DND-41 (cell line): ENCODE measurements around the gene MAP3K2.

Experiments used
- ATAC-seq: fragments of 200-7000 bp; cut with Tn5 transposase; 3 replicates; pipeline ENCODE4 v1.9.1; 2021; ENCODE audit warnings: low read depth; ENCODE audit not compliant: insufficient read depth
- DNase-seq: peaks from one replicate; pipeline ENCODE4 v3.0.0-alpha.2; 2020
- H2AFZ ChIP-seq: 2 replicates; pipeline ENCODE4 v1.6.0; 2012; ENCODE audit warnings: low read depth, low read length
- H3K27ac ChIP-seq: 2 replicates; pipeline ENCODE4 v1.5.1; 2012; ENCODE audit warnings: low read length, inconsistent platforms
- H3K27me3 ChIP-seq: fragments of 200-600 bp; sonication (generic); 2 replicates; pipeline ENCODE4 v1.6.0; 2012; ENCODE audit warnings: low read length, mild to moderate bottlenecking, inconsistent platforms; ENCODE audit not compliant: insufficient read depth, poor library complexity
- H3K36me3 ChIP-seq: 2 replicates; pipeline ENCODE4 v1.5.1; 2012; ENCODE audit warnings: low read length, inconsistent platforms; ENCODE audit not compliant: insufficient read depth
- H3K4me1 ChIP-seq: 2 replicates; pipeline ENCODE4 v1.5.1; 2012; ENCODE audit warnings: mild to moderate bottlenecking, low read length; ENCODE audit not compliant: insufficient read depth
- H3K4me2 ChIP-seq: 2 replicates; pipeline ENCODE4 v1.6.0; 2012; ENCODE audit warnings: mild to moderate bottlenecking, moderate library complexity, low read length, inconsistent platforms; ENCODE audit not compliant: insufficient read depth
- H3K4me3 ChIP-seq, 2 experiments: fragments of 200-600 bp in 1 of 2; shearing (Covaris generic) in 1 of 2; 2 replicates each; pipeline ENCODE4 v1.5.1; 2012 to 2016; ENCODE audit warnings: inconsistent platforms in 2 of 2, low read length in 2 of 2, mild to moderate bottlenecking in 2 of 2, low read depth in 1 of 2, moderate library complexity in 1 of 2
- H3K79me2 ChIP-seq: 2 replicates; pipeline ENCODE4 v1.6.0; 2012; ENCODE audit warnings: low read length, inconsistent platforms; ENCODE audit not compliant: insufficient read depth
- H3K9ac ChIP-seq: 2 replicates; pipeline ENCODE4 v1.6.0; 2012; ENCODE audit warnings: low read depth, mild to moderate bottlenecking, inconsistent platforms, low read length, moderate library complexity
- H3K9me3 ChIP-seq: 2 replicates; pipeline ENCODE4 v1.5.1; 2012; ENCODE audit warnings: low read length, moderate library complexity, mild to moderate bottlenecking, inconsistent platforms; ENCODE audit not compliant: insufficient read depth, severe bottlenecking
- H4K20me1 ChIP-seq: 2 replicates; pipeline ENCODE4 v1.6.0; 2012; ENCODE audit warnings: low read length; ENCODE audit not compliant: insufficient read depth
- CTCF ChIP-seq: IDR thresholded peaks from 2 replicates; pipeline ENCODE4 v1.5.1; 2012; ENCODE audit warnings: borderline replicate concordance, low read length, moderate library complexity, mild to moderate bottlenecking; ENCODE audit not compliant: poor library complexity, severe bottlenecking; ENCODE audit errors: extremely low read depth
- EZH2 ChIP-seq: IDR thresholded peaks from 3 replicates; pipeline ENCODE4 v1.6.1; 2012; ENCODE audit warnings: borderline replicate concordance, low read depth, mild to moderate bottlenecking, moderate library complexity, low read length, inconsistent platforms; ENCODE audit not compliant: severe bottlenecking

Gene MAP3K2

DNA sequence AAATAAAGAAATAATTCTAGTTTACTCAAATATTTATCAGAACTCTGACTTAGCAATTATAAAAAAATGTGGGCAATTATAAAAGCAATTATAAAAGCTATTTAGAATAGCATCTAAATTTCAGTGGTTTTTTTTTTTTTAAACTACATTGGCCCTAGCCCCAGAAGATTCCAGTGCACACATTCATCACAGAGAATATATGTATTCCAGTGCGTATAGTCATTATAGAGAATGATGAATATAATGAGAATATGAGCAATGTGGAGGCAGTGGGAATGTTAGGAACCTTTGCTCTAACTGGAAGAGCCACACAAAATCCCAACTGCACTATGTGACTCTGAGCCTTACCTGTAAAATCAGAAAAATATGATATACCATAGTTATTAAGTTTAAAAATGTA lies 10.5 kb downstream of the MAP3K2 start:
- Histone ChIP-seq H3K9ac (no peak overlapping the region), H2AFZ (no peak overlapping the region), H3K36me3 (peaks cover 12% of the 10 kb centered on the region; the same call in 1 of the 2 replicates), H3K79me2 (peaks cover 99% of the 10 kb centered on the region), H3K4me3 (no peak overlapping the region), H3K9me3 (peaks cover 34% of the 10 kb centered on the region), H3K27ac (no peak overlapping the region), H4K20me1 (peaks cover 3% of the 10 kb centered on the region; the same call in 1 of the 2 replicates), H3K4me1 (no peaks in the 10 kb centered on the region), H3K4me2 (no peak overlapping the region), H3K27me3 (no peaks in the 10 kb centered on the region)
- ATAC-seq (no peak), DNase-seq (no peak)
- TF ChIP-seq EZH2: no peak
- no peak for TF ChIP-seq CTCF

GRCh38 chr2:127376257-127376656 lies 11.5 kb downstream of the MAP3K2 start:
- 0 out of 2 replicates have a peak, but pooled peaks cover 2% of the 10 kb centered on the region for H4K20me1 ChIP-seq
- peaks cover 12% of the 10 kb centered on the region; the same call in 1 of the 2 replicates for H3K36me3 ChIP-seq

GRCh38 chr2:127373362-127374083 lies 14.3 kb downstream of the MAP3K2 start:
- H2AFZ ChIP-seq: no peak overlapping the region
- DNase-seq: no peak
- H3K79me2 ChIP-seq: peaks cover 99% of the 10 kb centered on the region
- H3K4me3 ChIP-seq: no peak overlapping the region
- TF ChIP-seq EZH2 (no peak), CTCF (no peak)
- H3K9me3 ChIP-seq: peaks cover 50% of the 10 kb centered on the region
- no peak overlapping the region for H3K4me2 ChIP-seq
- H3K27me3 ChIP-seq: no peaks in the 10 kb centered on the region
- no peak overlapping the region for H3K27ac ChIP-seq
- peaks cover 23% of the 10 kb centered on the region; the same call in 1 of the 2 replicates for H3K36me3 ChIP-seq
- H3K9ac ChIP-seq: no peak overlapping the region
- H4K20me1 ChIP-seq: no peaks in the 10 kb centered on the region; the same call in 1 of the 2 replicates
- ATAC-seq: no peak
- no peaks in the 10 kb centered on the region for H3K4me1 ChIP-seq

More at GRCh38 chr2:127376257-127376656, 11.5 kb downstream of the MAP3K2 start:
- DNase-seq (no peak), ATAC-seq (no peak)
- peaks cover 35% of the 10 kb centered on the region for H3K9me3 ChIP-seq
- TF ChIP-seq CTCF: no peak
- TF ChIP-seq EZH2: no peak
- no peaks in the 10 kb centered on the region for H3K27me3 ChIP-seq
- H3K27ac ChIP-seq: no peak overlapping the region
- no peaks in the 10 kb centered on the region for H3K4me1 ChIP-seq
- peaks cover 99% of the 10 kb centered on the region for H3K79me2 ChIP-seq
- no peak overlapping the region for H3K4me2 ChIP-seq
- H2AFZ ChIP-seq: no peak overlapping the region
- no peak overlapping the region for H3K9ac ChIP-seq
- no peak overlapping the region for H3K4me3 ChIP-seq
